ENCODE measurements around the gene FALEC. TPM values are rescaled to one million over a fixed set of nuclear protein-coding genes. Genes with fewer than 3 reads are reported as not detected.
"Not testable (repeated sequence)": the region's sequence is repeated elsewhere in the genome, so short reads cannot be mapped to it uniquely, and the experiment has no call there.

FALEC gene
- total RNA-seq, 1 donor = 1.3 TPM

- TF ChIP-seq CTCF (IDR thresholded peaks at IDR 0.05; ENCODE audit: insufficient read depth, low read depth, low read length) = no peak
Measured at GRCh38 chr1:150564051-150564991, 48.8 kb downstream of the FALEC start.

DNA sequence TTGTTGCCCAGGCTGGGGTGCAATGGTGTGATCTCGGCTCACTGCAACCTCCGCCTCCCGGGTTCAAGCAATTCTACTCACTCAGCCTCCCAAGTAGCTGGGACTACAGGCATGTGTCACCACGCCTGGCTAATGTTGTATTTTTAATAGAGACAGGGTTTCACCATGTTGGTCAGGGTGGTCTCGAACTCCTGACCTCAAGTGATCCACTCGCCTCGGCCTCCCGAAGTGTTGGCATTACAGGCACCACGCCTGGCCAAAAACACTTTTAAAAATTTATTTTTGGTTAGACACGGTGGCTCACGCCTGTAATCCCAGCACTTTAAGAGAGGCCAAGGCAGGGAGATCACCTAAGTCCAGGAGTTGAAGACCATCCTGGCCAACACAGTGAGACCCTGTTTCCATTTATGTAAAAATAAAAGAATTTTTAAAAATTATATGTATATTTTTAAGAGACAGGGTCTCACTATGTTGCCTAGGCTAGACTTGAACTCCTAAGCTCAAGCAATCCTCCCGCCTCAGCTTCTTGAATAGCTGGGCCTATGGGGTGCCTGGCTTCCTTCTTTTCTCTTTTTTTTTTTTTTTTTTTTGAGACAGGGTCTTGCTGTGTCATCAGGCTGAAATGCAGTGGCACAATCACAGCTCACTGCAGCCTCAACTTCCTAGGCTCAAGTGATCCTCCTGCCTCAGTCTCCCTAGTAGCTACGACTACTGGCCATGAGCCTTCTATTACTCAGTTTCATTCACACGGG lies 49.9 kb downstream of the FALEC start:
- not testable (repeated sequence) for H3K4me3 ChIP-seq (ENCODE audit: low read depth, low read length); DNase-seq (ENCODE audit: low read depth)

More at GRCh38 chr1:150564051-150564991, 48.8 kb downstream of the FALEC start:
- no peak overlapping the region for H3K4me3 ChIP-seq (ENCODE audit: low read depth, low read length)
- DNase-seq (ENCODE audit: low read depth) = peak; percentile 69

- TF ChIP-seq CTCF (IDR thresholded peaks at IDR 0.05; ENCODE audit: insufficient read depth, low read depth, low read length) = no peak
- DNase-seq (ENCODE audit: low read depth) = no peak
- H3K4me3 ChIP-seq (ENCODE audit: low read depth, low read length) = peak overlapping the region; percentile 47
Measured at GRCh38 chr1:150566589-150567340, 51.2 kb downstream of the FALEC start.

DNA sequence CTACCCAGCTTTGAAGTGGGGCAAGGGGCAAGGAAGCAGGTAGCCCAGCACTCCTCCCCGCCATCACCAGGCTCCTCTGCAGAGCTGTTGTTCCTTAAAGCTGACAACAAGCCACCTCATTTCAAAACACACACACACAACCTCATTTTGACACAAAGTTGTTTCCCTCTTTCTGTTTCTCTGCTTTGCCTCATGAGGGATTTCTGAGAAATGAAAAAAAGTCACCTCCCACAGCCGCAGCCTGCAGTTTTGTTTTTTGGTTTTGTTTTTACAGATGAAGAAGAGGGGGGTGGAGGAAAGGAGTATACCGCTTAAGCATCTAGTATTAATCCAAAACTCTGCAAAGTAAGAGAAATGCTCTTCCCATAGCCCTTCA lies 51.8 kb downstream of the FALEC start:
- TF ChIP-seq CTCF (IDR thresholded peaks at IDR 0.05; ENCODE audit: insufficient read depth, low read depth, low read length) = no peak
- peak; percentile 78 for DNase-seq (ENCODE audit: low read depth)

DNA sequence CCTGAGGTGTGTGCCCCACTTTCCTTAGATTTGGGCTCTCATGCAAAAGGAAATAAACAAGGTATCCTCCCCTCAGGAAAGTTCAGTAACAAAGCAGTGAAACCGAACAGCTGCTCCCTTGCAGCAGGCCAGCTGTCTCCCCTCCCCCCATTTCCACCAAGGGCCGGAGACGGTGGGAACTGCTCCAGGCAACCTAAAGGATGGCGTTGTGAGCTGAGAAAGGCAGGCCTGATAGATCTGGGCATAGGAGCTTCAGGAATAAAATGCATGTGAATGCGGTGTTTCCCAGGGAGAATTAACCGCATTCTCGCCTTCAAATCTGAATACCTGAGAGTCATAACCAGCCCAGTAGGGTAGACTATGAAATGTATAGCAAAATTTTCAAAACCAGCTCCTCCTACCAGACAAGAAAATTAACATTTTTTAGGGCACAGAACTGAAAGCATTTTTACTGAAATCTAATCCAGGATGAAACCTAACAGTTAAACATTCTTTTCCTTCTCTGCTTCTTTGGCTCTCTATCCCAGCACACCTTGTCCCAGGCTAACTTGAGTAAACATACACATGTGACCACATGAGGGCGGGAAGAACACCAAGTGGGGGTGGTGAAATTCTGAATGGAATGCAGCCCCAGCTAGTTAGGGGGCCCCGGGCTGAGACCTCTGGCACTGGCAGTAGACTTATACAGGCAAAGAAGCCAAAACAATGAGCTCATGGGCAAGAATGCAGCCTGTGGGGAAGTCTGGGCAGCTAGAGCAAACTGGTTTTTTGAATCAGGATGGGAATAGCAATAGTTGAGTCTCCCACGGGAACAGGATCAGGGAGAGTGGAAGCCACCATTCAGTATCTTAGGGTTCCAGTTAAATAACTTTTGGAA lies 52.4 kb downstream of the FALEC start:
- no peak for TF ChIP-seq CTCF (IDR thresholded peaks at IDR 0.05; ENCODE audit: insufficient read depth, low read depth, low read length)
- peak overlapping the region; percentile 47 for H3K4me3 ChIP-seq (ENCODE audit: low read depth, low read length)

More for the DNA sequence above, 51.8 kb downstream of the FALEC start:
- peak overlapping the region; percentile 47 for H3K4me3 ChIP-seq (ENCODE audit: low read depth, low read length)

DNA sequence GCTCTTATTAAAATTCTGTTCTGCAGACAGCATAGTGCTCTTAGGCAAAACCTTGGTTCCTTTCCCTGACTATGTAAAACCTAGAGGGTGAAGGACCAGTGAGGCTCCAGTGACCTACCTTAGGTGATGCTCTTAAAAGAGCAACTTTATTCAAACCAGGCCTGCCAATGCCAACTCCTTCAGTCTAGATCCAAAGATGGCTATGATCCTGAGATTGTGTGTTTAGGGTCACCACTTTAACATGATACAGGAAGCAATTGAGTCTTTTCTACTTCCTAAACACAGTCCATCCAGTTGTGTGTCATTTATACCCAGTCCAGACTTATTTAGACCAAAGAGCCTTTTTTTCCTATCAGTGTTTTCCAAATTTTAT lies 53.0 kb downstream of the FALEC start:
- no peak for TF ChIP-seq CTCF (IDR thresholded peaks at IDR 0.05; ENCODE audit: insufficient read depth, low read depth, low read length)
- H3K4me3 ChIP-seq (ENCODE audit: low read depth, low read length) = peak overlapping the region; percentile 22
- no peak for DNase-seq (ENCODE audit: low read depth)

More for the DNA sequence above, 52.4 kb downstream of the FALEC start:
- DNase-seq (ENCODE audit: low read depth) = peak; percentile 99

Data from fibroblast of villous mesenchyme (primary cell).